Cerebellar cortex (tissue), 1 donor: ENCODE results near the gene HACD1.

Source experiments
- DNase-seq: peaks from one replicate; pipeline ENCODE4 v3.0.0-alpha.2; 2015; ENCODE audit warnings: low spot score

Gene HACD1

GRCh38 chr10:17578603-17579002, 38.6 kb downstream of the HACD1 start:
- no peak for DNase-seq

- DNase-seq = no peak
These were observed 40.4 kb downstream of the HACD1 start for GRCh38 chr10:17576768-17577167.

GRCh38 chr10:17564911-17565310, 52.3 kb downstream of the HACD1 start:
- no peak for DNase-seq

GRCh38 chr10:17563452-17563851, 53.7 kb downstream of the HACD1 start:
- no peak for DNase-seq

GRCh38 chr10:17562614-17563013, 54.6 kb downstream of the HACD1 start:
- no peak for DNase-seq

- DNase-seq = no peak
These were observed 56.1 kb downstream of the HACD1 start for GRCh38 chr10:17561111-17561510.

- DNase-seq = no peak
These were observed 59.7 kb downstream of the HACD1 start for GRCh38 chr10:17557459-17557858.

- no peak for DNase-seq
These were observed 68.4 kb downstream of the HACD1 start for GRCh38 chr10:17548770-17549169.

- DNase-seq = no peak
These were observed 69.0 kb downstream of the HACD1 start for GRCh38 chr10:17548162-17548561.

GRCh38 chr10:17547060-17547459, 70.1 kb downstream of the HACD1 start:
- DNase-seq = no peak

GRCh38 chr10:17544465-17544864, 72.7 kb downstream of the HACD1 start:
- no peak for DNase-seq
